NT2/D1 (cell line): ENCODE results near the gene OR51L1.

Experiments used
- SUZ12 ChIP-seq: IDR thresholded peaks from 2 replicates; pipeline ENCODE4 v1.6.1; 2011; ENCODE audit not compliant: insufficient read length, insufficient read depth; ENCODE audit errors: extremely low read depth
- YY1 ChIP-seq: IDR thresholded peaks from 2 replicates; pipeline ENCODE4 v1.6.1; 2011; ENCODE audit not compliant: insufficient read length, insufficient read depth
- ZNF274 ChIP-seq: IDR thresholded peaks from 2 replicates; pipeline ENCODE4 v1.6.1; 2011; ENCODE audit warnings: mild to moderate bottlenecking, low read depth, low read length

GRCh38 chr11:4991060-4991459 is 3.6 kb upstream of the OR51L1 start:
- no peak for TF ChIP-seq ZNF274
- TF ChIP-seq SUZ12, result no peak
- TF ChIP-seq YY1, result no peak
